Osteoblast (primary cell): ENCODE data around the gene EHF. TPM values are rescaled to one million over a fixed set of nuclear protein-coding genes. Genes with fewer than 3 reads are reported as not detected.

Source experiments
- DNase-seq: peaks from one replicate; pipeline ENCODE4 v3.0.0; 2011; ENCODE audit warnings: low spot score, mixed read lengths; ENCODE audit not compliant: insufficient read length; ENCODE audit errors: missing footprints
- H2AFZ ChIP-seq: 2 replicates; pipeline ENCODE4 v1.6.0; 2011; ENCODE audit warnings: mild to moderate bottlenecking, low read length
- H3K27ac ChIP-seq: 2 replicates; pipeline ENCODE4 v1.5.1; 2011; ENCODE audit warnings: mild to moderate bottlenecking, low read depth, low read length, moderate library complexity
- H3K27me3 ChIP-seq: 2 replicates; pipeline ENCODE4 v1.6.0; 2012; ENCODE audit warnings: mild to moderate bottlenecking, control low read depth, inconsistent platforms, low read length, moderate library complexity; ENCODE audit not compliant: insufficient read depth
- H3K36me3 ChIP-seq: 2 replicates; pipeline ENCODE4 v1.5.1; 2011; ENCODE audit warnings: mild to moderate bottlenecking, low read length, control low read depth, moderate library complexity; ENCODE audit not compliant: insufficient read depth
- H3K4me1 ChIP-seq: 2 replicates; pipeline ENCODE4 v1.5.1; 2011; ENCODE audit warnings: mild to moderate bottlenecking, low read length, control low read depth, moderate library complexity; ENCODE audit not compliant: insufficient read depth
- H3K4me2 ChIP-seq: 2 replicates; pipeline ENCODE4 v1.6.0; 2011; ENCODE audit warnings: mild to moderate bottlenecking, low read length; ENCODE audit not compliant: insufficient read depth
- H3K4me3 ChIP-seq: fragments of 200-600 bp; sonication (generic); 3 replicates; pipeline ENCODE4 v1.5.1; 2012; ENCODE audit warnings: mild to moderate bottlenecking, low read length, inconsistent platforms; ENCODE audit not compliant: insufficient read depth
- H3K79me2 ChIP-seq: 2 replicates; pipeline ENCODE4 v1.6.0; 2012; ENCODE audit warnings: mild to moderate bottlenecking, low read length, control low read depth, inconsistent platforms; ENCODE audit not compliant: insufficient read depth
- H3K9me3 ChIP-seq: 2 replicates; pipeline ENCODE4 v1.5.1; 2011; ENCODE audit warnings: low read depth, low read length, control low read depth
- H4K20me1 ChIP-seq: 2 replicates; pipeline ENCODE4 v1.6.0; 2012; ENCODE audit warnings: mild to moderate bottlenecking, low read length, control low read depth; ENCODE audit not compliant: insufficient read depth
- total RNA-seq: library from RNA; depleted of rRNA; stranded (reverse); fragments of >200 nt; gene quantifications from 2 replicates; pipeline ENCODE4 v1.2.3, GENCODE V29; 2012
- TF ChIP-seq, protein P1 (sequence below): IDR thresholded peaks from 2 replicates; pipeline ENCODE4 v1.5.1; 2011; ENCODE audit warnings: mild to moderate bottlenecking, low read depth, low read length, moderate library complexity; ENCODE audit errors: extremely low read depth

Gene EHF
- total RNA-seq, 1 donor = not detected

GRCh38 chr11:34650528-34650927 is 29.6 kb downstream of the EHF start:
- H4K20me1 ChIP-seq = no peaks in the 10 kb centered on the region
- peak overlapping the region; percentile 26 for H3K4me2 ChIP-seq
- DNase-seq = no peak

GRCh38 chr11:34651551-34651950 is 30.7 kb downstream of the EHF start:
- no peaks in the 10 kb centered on the region for H4K20me1 ChIP-seq
- TF ChIP-seq, protein P1, sequence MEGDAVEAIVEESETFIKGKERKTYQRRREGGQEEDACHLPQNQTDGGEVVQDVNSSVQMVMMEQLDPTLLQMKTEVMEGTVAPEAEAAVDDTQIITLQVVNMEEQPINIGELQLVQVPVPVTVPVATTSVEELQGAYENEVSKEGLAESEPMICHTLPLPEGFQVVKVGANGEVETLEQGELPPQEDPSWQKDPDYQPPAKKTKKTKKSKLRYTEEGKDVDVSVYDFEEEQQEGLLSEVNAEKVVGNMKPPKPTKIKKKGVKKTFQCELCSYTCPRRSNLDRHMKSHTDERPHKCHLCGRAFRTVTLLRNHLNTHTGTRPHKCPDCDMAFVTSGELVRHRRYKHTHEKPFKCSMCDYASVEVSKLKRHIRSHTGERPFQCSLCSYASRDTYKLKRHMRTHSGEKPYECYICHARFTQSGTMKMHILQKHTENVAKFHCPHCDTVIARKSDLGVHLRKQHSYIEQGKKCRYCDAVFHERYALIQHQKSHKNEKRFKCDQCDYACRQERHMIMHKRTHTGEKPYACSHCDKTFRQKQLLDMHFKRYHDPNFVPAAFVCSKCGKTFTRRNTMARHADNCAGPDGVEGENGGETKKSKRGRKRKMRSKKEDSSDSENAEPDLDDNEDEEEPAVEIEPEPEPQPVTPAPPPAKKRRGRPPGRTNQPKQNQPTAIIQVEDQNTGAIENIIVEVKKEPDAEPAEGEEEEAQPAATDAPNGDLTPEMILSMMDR = no peak

More at GRCh38 chr11:34650528-34650927, 29.6 kb downstream of the EHF start:
- H3K9me3 ChIP-seq = no peaks in the 10 kb centered on the region
- TF ChIP-seq, protein P1 = no peak
- H3K4me3 ChIP-seq = no peak overlapping the region
- peak overlapping the region; percentile 23 for H2AFZ ChIP-seq
- H3K4me1 ChIP-seq = peaks cover 44% of the 10 kb centered on the region
- no peaks in the 10 kb centered on the region for H3K79me2 ChIP-seq
- H3K27ac ChIP-seq = no peak overlapping the region
- no peaks in the 10 kb centered on the region for H3K27me3 ChIP-seq
- no peaks in the 10 kb centered on the region for H3K36me3 ChIP-seq

GRCh38 chr11:34652191-34652973 is 31.5 kb downstream of the EHF start:
- H3K9me3 ChIP-seq = no peaks in the 10 kb centered on the region
- H3K4me1 ChIP-seq = peaks cover 43% of the 10 kb centered on the region
- H3K27ac ChIP-seq = no peak overlapping the region
- DNase-seq = no peak
- no peak overlapping the region for H3K4me2 ChIP-seq
- H2AFZ ChIP-seq = peak overlapping the region; percentile 37
- H4K20me1 ChIP-seq = no peaks in the 10 kb centered on the region
- H3K27me3 ChIP-seq = no peaks in the 10 kb centered on the region
- TF ChIP-seq, protein P1 = no peak
- H3K36me3 ChIP-seq = no peaks in the 10 kb centered on the region
- no peaks in the 10 kb centered on the region for H3K79me2 ChIP-seq
- no peak overlapping the region for H3K4me3 ChIP-seq

More at GRCh38 chr11:34651551-34651950, 30.7 kb downstream of the EHF start:
- H3K4me1 ChIP-seq = peaks cover 43% of the 10 kb centered on the region
- H3K4me2 ChIP-seq = no peak overlapping the region
- H3K27me3 ChIP-seq = no peaks in the 10 kb centered on the region
- H2AFZ ChIP-seq = no peak overlapping the region
- no peak overlapping the region for H3K4me3 ChIP-seq
- no peaks in the 10 kb centered on the region for H3K9me3 ChIP-seq
- no peaks in the 10 kb centered on the region for H3K36me3 ChIP-seq
- H3K27ac ChIP-seq = no peak overlapping the region
- no peaks in the 10 kb centered on the region for H3K79me2 ChIP-seq
- DNase-seq = no peak

GRCh38 chr11:34653031-34653430 is 32.1 kb downstream of the EHF start:
- Histone ChIP-seq H2AFZ (peak overlapping the region; percentile 37), H3K4me2 (no peak overlapping the region), H3K4me1 (peaks cover 43% of the 10 kb centered on the region), H3K36me3 (no peaks in the 10 kb centered on the region), H4K20me1 (no peaks in the 10 kb centered on the region), H3K79me2 (no peaks in the 10 kb centered on the region), H3K27me3 (no peaks in the 10 kb centered on the region), H3K9me3 (no peaks in the 10 kb centered on the region), H3K4me3 (no peak overlapping the region), H3K27ac (peak overlapping the region; percentile 80)
- TF ChIP-seq, protein P1 = no peak
- DNase-seq = no peak
